NB4 (cell line): Measurements from ENCODE around the gene RIMS1.

Experiments
- CTCF ChIP-seq: IDR thresholded peaks from one replicate; pipeline ENCODE4 v1.5.1; 2012; ENCODE audit warnings: low read depth, low read length
- POLR2A ChIP-seq: IDR thresholded peaks from 2 replicates; pipeline ENCODE4 v1.6.1; 2011; ENCODE audit warnings: mild to moderate bottlenecking; ENCODE audit not compliant: insufficient read length; ENCODE audit errors: extremely low read depth

- TF ChIP-seq CTCF (no peak), POLR2A (no peak)
These were observed 527.5 kb downstream of the RIMS1 start for GRCh38 chr6:72413884-72414283.
